NCI-H226 (cell line): ENCODE results near the gene POMGNT1.
"Not testable (repeated sequence)": the region's sequence is repeated elsewhere in the genome, so short reads cannot be mapped to it uniquely, and the experiment has no call there.

Experiments used
- DNase-seq: peaks from one replicate; pipeline ENCODE4 v3.0.0-alpha.2; 2015

The POMGNT1 gene

GRCh38 chr1:46197964-46198811 is at the start of gene POMGNT1:
POMGNT1 (minus strand) TSS chr1:46198434; CDS start chr1:46197821, 613 bp downstream.
- peak; percentile 40 for DNase-seq

- peak; percentile 99 for DNase-seq
Observed at GRCh38 chr1:46247436-46248121, 49.3 kb upstream of the POMGNT1 start, which contains the start of gene RAD54L. RAD54L (plus strand) TSS chr1:46247763; CDS start chr1:46248406, 643 bp downstream.

GRCh38 chr1:46246548-46247435 is 48.6 kb upstream of the POMGNT1 start:
- peak; percentile 48 for DNase-seq

- DNase-seq: not testable (repeated sequence)
Observed at GRCh38 chr1:46246136-46246535, 47.9 kb upstream of the POMGNT1 start.

GRCh38 chr1:46244656-46245371 is 46.6 kb upstream of the POMGNT1 start:
- DNase-seq: peak; percentile 9

GRCh38 chr1:46243831-46244230 is 45.6 kb upstream of the POMGNT1 start:
- not testable (repeated sequence) for DNase-seq

- DNase-seq: no peak
Observed at GRCh38 chr1:46242918-46243317, 44.7 kb upstream of the POMGNT1 start.

GRCh38 chr1:46241733-46242132 is 43.5 kb upstream of the POMGNT1 start:
- not testable (repeated sequence) for DNase-seq

- DNase-seq: peak; percentile 57
Observed at GRCh38 chr1:46238865-46239264, 40.6 kb upstream of the POMGNT1 start.

- DNase-seq: no peak
Observed at GRCh38 chr1:46236882-46237281, 38.6 kb upstream of the POMGNT1 start.

- DNase-seq: not testable (repeated sequence)
Observed at GRCh38 chr1:46231231-46231630, 33.0 kb upstream of the POMGNT1 start.

- no peak for DNase-seq
Observed at GRCh38 chr1:46224966-46225365, 26.7 kb upstream of the POMGNT1 start.

- peak; percentile 73 for DNase-seq
Observed at GRCh38 chr1:46223472-46223943, 25.3 kb upstream of the POMGNT1 start.

GRCh38 chr1:46223055-46223454 is 24.8 kb upstream of the POMGNT1 start:
- not testable (repeated sequence) for DNase-seq

- no peak for DNase-seq
Observed at GRCh38 chr1:46221749-46222148, 23.5 kb upstream of the POMGNT1 start.

GRCh38 chr1:46220808-46221207 is 22.6 kb upstream of the POMGNT1 start:
- DNase-seq: no peak

GRCh38 chr1:46219551-46220520 is 21.6 kb upstream of the POMGNT1 start:
- no peak for DNase-seq

- no peak for DNase-seq
Observed at GRCh38 chr1:46218443-46218842, 20.2 kb upstream of the POMGNT1 start.

GRCh38 chr1:46215504-46215903 is 17.3 kb upstream of the POMGNT1 start:
- no peak for DNase-seq

GRCh38 chr1:46211051-46211450 is 12.8 kb upstream of the POMGNT1 start:
- DNase-seq: no peak

- no peak for DNase-seq
Observed at GRCh38 chr1:46210561-46210960, 12.3 kb upstream of the POMGNT1 start.
